ENCODE data around the gene SRPK2. TPM values are rescaled to one million over a fixed set of nuclear protein-coding genes. Genes with fewer than 3 reads are reported as not detected.

SRPK2 gene
- total and polyA plus RNA-seq, 2 of the 8 experiments (the other 6 are each of a cell fraction or from before 2014, with no cell fraction given), result 10.0 to 47.1 TPM

DNA sequence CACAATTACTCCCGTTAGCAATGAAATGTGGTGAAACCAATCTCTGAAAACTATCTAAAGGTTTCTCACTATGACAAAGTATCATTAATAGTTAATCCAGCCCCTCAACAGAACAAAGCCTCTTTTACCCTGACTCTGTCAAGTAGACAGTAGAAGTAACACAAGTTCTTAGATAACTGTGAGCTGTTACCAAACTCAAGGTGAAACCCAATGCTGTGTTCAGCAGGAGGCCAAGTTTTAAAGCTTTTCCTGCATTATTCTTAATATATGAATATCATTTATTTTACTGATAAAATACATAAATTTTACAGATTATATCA lies 109.1 kb downstream of the SRPK2 start (continued):
- TF ChIP-seq, protein P1, sequence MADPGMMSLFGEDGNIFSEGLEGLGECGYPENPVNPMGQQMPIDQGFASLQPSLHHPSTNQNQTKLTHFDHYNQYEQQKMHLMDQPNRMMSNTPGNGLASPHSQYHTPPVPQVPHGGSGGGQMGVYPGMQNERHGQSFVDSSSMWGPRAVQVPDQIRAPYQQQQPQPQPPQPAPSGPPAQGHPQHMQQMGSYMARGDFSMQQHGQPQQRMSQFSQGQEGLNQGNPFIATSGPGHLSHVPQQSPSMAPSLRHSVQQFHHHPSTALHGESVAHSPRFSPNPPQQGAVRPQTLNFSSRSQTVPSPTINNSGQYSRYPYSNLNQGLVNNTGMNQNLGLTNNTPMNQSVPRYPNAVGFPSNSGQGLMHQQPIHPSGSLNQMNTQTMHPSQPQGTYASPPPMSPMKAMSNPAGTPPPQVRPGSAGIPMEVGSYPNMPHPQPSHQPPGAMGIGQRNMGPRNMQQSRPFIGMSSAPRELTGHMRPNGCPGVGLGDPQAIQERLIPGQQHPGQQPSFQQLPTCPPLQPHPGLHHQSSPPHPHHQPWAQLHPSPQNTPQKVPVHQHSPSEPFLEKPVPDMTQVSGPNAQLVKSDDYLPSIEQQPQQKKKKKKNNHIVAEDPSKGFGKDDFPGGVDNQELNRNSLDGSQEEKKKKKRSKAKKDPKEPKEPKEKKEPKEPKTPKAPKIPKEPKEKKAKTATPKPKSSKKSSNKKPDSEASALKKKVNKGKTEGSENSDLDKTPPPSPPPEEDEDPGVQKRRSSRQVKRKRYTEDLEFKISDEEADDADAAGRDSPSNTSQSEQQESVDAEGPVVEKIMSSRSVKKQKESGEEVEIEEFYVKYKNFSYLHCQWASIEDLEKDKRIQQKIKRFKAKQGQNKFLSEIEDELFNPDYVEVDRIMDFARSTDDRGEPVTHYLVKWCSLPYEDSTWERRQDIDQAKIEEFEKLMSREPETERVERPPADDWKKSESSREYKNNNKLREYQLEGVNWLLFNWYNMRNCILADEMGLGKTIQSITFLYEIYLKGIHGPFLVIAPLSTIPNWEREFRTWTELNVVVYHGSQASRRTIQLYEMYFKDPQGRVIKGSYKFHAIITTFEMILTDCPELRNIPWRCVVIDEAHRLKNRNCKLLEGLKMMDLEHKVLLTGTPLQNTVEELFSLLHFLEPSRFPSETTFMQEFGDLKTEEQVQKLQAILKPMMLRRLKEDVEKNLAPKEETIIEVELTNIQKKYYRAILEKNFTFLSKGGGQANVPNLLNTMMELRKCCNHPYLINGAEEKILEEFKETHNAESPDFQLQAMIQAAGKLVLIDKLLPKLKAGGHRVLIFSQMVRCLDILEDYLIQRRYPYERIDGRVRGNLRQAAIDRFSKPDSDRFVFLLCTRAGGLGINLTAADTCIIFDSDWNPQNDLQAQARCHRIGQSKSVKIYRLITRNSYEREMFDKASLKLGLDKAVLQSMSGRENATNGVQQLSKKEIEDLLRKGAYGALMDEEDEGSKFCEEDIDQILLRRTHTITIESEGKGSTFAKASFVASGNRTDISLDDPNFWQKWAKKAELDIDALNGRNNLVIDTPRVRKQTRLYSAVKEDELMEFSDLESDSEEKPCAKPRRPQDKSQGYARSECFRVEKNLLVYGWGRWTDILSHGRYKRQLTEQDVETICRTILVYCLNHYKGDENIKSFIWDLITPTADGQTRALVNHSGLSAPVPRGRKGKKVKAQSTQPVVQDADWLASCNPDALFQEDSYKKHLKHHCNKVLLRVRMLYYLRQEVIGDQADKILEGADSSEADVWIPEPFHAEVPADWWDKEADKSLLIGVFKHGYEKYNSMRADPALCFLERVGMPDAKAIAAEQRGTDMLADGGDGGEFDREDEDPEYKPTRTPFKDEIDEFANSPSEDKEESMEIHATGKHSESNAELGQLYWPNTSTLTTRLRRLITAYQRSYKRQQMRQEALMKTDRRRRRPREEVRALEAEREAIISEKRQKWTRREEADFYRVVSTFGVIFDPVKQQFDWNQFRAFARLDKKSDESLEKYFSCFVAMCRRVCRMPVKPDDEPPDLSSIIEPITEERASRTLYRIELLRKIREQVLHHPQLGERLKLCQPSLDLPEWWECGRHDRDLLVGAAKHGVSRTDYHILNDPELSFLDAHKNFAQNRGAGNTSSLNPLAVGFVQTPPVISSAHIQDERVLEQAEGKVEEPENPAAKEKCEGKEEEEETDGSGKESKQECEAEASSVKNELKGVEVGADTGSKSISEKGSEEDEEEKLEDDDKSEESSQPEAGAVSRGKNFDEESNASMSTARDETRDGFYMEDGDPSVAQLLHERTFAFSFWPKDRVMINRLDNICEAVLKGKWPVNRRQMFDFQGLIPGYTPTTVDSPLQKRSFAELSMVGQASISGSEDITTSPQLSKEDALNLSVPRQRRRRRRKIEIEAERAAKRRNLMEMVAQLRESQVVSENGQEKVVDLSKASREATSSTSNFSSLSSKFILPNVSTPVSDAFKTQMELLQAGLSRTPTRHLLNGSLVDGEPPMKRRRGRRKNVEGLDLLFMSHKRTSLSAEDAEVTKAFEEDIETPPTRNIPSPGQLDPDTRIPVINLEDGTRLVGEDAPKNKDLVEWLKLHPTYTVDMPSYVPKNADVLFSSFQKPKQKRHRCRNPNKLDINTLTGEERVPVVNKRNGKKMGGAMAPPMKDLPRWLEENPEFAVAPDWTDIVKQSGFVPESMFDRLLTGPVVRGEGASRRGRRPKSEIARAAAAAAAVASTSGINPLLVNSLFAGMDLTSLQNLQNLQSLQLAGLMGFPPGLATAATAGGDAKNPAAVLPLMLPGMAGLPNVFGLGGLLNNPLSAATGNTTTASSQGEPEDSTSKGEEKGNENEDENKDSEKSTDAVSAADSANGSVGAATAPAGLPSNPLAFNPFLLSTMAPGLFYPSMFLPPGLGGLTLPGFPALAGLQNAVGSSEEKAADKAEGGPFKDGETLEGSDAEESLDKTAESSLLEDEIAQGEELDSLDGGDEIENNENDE (IDR thresholded peaks at IDR 0.05; ENCODE audit: insufficient replicate concordance, low read length), result no peak
- TF ChIP-seq SP2 (IDR thresholded peaks at IDR 0.05; ENCODE audit: low read length) (no peak), GABPA (IDR thresholded peaks at IDR 0.05; ENCODE audit: borderline replicate concordance, insufficient read depth, low read length) (no peak), SIX5 (IDR thresholded peaks at IDR 0.05; ENCODE audit: low read depth, low read length) (no peak), TAF1 (IDR thresholded peaks at IDR 0.05; ENCODE audit: low read depth, low read length) (no peak)
- TF ChIP-seq, protein P2, sequence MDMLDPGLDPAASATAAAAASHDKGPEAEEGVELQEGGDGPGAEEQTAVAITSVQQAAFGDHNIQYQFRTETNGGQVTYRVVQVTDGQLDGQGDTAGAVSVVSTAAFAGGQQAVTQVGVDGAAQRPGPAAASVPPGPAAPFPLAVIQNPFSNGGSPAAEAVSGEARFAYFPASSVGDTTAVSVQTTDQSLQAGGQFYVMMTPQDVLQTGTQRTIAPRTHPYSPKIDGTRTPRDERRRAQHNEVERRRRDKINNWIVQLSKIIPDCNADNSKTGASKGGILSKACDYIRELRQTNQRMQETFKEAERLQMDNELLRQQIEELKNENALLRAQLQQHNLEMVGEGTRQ (IDR thresholded peaks at IDR 0.05; ENCODE audit: low read length), result no peak
